AG10803 (cell line): ENCODE results near the gene PLEKHM3.

ENCODE experiments used
- DNase-seq: peaks from one replicate; pipeline ENCODE4 v3.0.0; 2010; ENCODE audit warnings: low read depth
- H3K4me3 ChIP-seq: 2 replicates; pipeline ENCODE4 v1.5.1; 2011; ENCODE audit warnings: mild to moderate bottlenecking, low read length, control low read depth
- CTCF ChIP-seq: conservative IDR thresholded peaks from 2 replicates; pipeline ENCODE4 v1.5.1; 2011; ENCODE audit warnings: mild to moderate bottlenecking, low read length, control low read depth, inconsistent platforms

Gene PLEKHM3

GRCh38 chr2:208017721-208018120 lies 7.6 kb downstream of the PLEKHM3 start:
- DNase-seq = no peak
- no peak overlapping the region for H3K4me3 ChIP-seq
- no peak for TF ChIP-seq CTCF

GRCh38 chr2:208015475-208015874 lies 9.9 kb downstream of the PLEKHM3 start:
- TF ChIP-seq CTCF = no peak
- DNase-seq = no peak
- no peak overlapping the region for H3K4me3 ChIP-seq

- TF ChIP-seq CTCF = no peak
- DNase-seq = peak; percentile 67
- H3K4me3 ChIP-seq = no peak overlapping the region
These were observed 11.8 kb downstream of the PLEKHM3 start for GRCh38 chr2:208013285-208014178.

- DNase-seq = no peak
- TF ChIP-seq CTCF = no peak
- H3K4me3 ChIP-seq = no peak overlapping the region
These were observed 12.9 kb downstream of the PLEKHM3 start for GRCh38 chr2:208012449-208012848.

- no peak for DNase-seq
These were observed 14.8 kb downstream of the PLEKHM3 start for GRCh38 chr2:208010506-208010905.

GRCh38 chr2:208006833-208007232 lies 18.5 kb downstream of the PLEKHM3 start:
- DNase-seq = peak; percentile 45
- no peak for TF ChIP-seq CTCF
- no peak overlapping the region for H3K4me3 ChIP-seq

More at GRCh38 chr2:208010506-208010905, 14.8 kb downstream of the PLEKHM3 start:
- no peak overlapping the region for H3K4me3 ChIP-seq
- TF ChIP-seq CTCF = no peak

GRCh38 chr2:208006337-208006736 lies 19.0 kb downstream of the PLEKHM3 start:
- no peak for DNase-seq
- no peak for TF ChIP-seq CTCF
- H3K4me3 ChIP-seq = no peak overlapping the region
